LNCaP clone FGC (cell line): ENCODE measurements around the gene C6orf52.
"Not testable (repeated sequence)": the region's sequence is repeated elsewhere in the genome, so short reads cannot be mapped to it uniquely, and the experiment has no call there.

ENCODE experiments used
- DNase-seq: peaks from one replicate; pipeline ENCODE4 v3.0.0-alpha.2; 2011; ENCODE audit warnings: low read depth
- H3K4me3 ChIP-seq: 2 replicates; pipeline ENCODE4 v1.5.1; 2011; ENCODE audit warnings: mild to moderate bottlenecking, low read depth, low read length, control low read depth
- CTCF ChIP-seq: IDR thresholded peaks from 2 replicates; pipeline ENCODE4 v1.5.1; 2012; ENCODE audit warnings: mild to moderate bottlenecking; ENCODE audit not compliant: control insufficient read depth, insufficient read depth; ENCODE audit errors: extremely low read depth

Gene C6orf52

DNA sequence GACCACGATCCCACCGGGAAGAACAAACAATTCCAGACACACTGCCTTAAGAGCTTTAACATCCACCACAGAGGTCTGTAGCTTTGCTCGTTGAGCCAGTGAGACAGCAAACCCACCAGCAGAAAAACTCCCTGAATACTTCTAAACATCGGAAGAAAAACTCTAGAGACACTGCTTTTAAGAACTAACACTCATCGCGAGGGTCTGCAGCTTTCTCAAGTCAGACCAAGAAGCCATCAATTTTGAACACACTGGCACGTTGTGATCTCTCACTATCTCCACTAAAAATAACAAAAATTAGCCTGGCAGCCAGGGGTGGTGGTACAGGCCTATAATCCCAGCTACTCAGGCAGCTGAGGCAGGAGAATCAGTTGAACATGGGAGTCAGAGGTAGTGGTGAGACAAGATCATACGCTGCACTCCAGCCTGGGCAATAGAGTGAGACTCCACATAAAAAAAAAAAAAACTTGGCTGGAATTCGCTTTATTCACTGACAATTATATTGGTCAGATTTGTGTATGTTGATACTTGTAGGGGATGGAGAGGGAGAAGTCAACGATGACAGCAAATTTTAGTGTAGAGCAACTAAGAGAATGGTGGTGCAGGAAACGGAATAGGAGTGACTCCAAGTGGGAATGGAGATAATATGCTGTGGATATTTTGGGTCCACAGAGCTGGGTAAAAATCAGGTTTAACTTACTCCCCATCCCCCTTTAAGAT lies 27.6 kb upstream of the C6orf52 start:
- peak overlapping the region; percentile 91 for H3K4me3 ChIP-seq
- TF ChIP-seq CTCF: no peak
- no peak for DNase-seq

- not testable (repeated sequence) for H3K4me3 ChIP-seq, DNase-seq
Observed at GRCh38 chr6:10720960-10721849, 26.8 kb upstream of the C6orf52 start.

- TF ChIP-seq CTCF: no peak
- no peak for DNase-seq
- H3K4me3 ChIP-seq: no peak overlapping the region
Observed at GRCh38 chr6:10720265-10720959, 26.0 kb upstream of the C6orf52 start.

DNA sequence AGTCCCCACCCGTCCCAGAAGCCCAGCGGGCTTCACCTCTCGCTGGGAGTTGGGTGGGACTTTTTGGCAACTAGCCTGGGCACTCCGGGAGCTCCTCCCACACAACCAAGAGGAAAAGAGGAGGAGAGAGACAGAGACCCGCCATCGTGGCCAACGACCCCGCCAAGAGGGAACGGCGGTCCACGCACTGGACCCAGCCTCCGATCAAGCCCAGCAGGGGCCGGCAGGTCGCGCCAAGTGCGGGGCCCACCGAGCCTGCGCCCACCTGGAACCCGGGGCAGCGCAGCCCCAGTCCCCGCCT lies 25.5 kb upstream of the C6orf52 start:
- no peak for TF ChIP-seq CTCF
- no peak for DNase-seq
- H3K4me3 ChIP-seq: no peak overlapping the region

DNA sequence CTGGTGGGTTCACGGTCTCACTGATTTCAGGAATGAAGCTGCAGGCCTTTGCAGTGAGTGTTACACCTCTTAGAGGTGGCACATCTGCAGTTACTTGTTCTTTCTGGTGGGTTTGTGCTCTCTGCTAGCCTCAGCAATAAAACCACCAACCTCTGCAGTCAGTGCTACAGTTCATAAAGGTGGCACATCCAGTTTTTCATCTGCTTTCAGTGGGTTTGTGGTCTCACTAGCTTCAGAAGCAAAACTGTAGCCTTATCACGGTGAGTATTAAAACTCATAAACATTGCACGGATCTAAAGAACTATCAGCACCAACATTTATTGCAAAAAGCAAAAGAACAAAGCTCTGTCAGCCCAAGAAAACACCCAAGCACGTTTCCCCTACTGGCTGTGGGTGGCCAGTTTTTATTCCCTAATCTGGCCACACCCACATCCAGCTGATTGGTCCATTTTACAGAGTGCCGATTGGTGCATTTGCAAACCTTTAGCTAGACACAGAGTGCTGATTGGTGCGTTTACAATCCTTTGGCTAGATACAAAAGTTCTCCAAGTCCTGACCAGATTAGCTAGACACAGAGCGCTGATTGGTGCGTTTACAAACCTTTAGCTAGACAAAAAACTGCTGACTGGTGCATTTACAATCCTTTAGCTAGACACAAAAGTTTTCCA lies 25.0 kb upstream of the C6orf52 start:
- no peak overlapping the region for H3K4me3 ChIP-seq
- no peak for TF ChIP-seq CTCF
- no peak for DNase-seq

DNA sequence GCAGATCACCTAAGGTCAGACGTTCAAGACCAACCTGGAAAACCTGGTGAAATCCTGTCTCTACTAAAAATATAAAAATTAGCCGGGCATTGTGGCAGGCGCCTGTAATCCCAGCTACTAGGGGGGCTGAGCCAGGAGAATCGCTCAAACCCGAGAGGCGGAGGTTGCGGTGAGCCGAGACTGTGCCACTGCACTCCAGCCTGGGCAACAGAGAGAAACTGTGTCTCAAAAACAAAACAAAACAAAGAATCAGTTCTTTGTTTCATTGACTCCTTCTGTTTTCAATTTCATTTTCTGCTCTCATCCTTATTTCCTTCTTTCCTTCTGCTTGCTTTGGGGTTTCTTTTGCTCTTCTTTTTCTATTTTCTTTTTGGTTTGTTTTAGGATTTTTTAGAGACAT lies 19.5 kb upstream of the C6orf52 start:
- DNase-seq: no peak
- no peak overlapping the region for H3K4me3 ChIP-seq
- TF ChIP-seq CTCF: no peak

- no peak overlapping the region for H3K4me3 ChIP-seq
- DNase-seq: no peak
- TF ChIP-seq CTCF: no peak
Observed at GRCh38 chr6:10696655-10697054, 2.2 kb upstream of the C6orf52 start.
